ENCODE data around the gene NHLH1.

The NHLH1 gene

DNA sequence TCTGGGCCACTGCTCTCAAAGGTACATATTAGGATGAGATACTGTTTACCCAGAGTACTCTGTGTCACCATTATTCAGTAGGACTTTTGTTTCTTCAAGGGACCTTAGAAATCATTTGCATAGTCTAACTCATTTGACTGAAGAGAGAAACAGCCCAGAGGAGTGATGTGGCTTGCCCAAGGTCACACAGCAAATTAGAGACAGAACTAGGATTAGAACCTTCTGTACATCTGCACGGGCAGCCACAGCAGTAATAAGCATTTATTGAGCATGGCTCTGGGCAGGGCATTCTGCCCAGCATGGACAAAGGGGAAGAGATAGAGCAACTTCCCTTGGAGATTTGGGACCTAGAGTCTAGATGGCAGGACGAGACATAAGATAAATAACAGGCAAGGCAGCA lies 5.7 kb upstream of the NHLH1 start:
- Histone ChIP-seq H2AFZ (ENCODE audit: low read length) (no peak overlapping the region), H3K9me3 (ENCODE audit: low read length) (no peaks in the 10 kb centered on the region), H3K9ac (ENCODE audit: low read length) (no peak overlapping the region), H3K27ac (ENCODE audit: low read depth, low read length, poor library complexity, severe bottlenecking) (no peak overlapping the region), H3K36me3 (ENCODE audit: insufficient read depth, low read length) (peaks cover 47% of the 10 kb centered on the region), H3K4me2 (ENCODE audit: low read length) (no peak overlapping the region), H3F3A (ENCODE audit: insufficient read depth, low read length) (no peaks in the 10 kb centered on the region), H3K27me3 (ENCODE audit: insufficient read depth, low read length) (no peaks in the 10 kb centered on the region), H4K20me1 (ENCODE audit: insufficient read depth, low read length) (no peaks in the 10 kb centered on the region), H3K79me2 (ENCODE audit: insufficient read depth, low read length) (no peaks in the 10 kb centered on the region), H3K9me2 (ENCODE audit: low read depth, low read length) (no peaks in the 10 kb centered on the region), H3K4me1 (ENCODE audit: insufficient read depth, low read length, severe bottlenecking) (no peaks in the 10 kb centered on the region), H3K4me3 (ENCODE audit: low read depth, low read length, poor library complexity, severe bottlenecking) (no peak overlapping the region)
- TF ChIP-seq EZH2 (IDR thresholded peaks at IDR 0.05; ENCODE audit: borderline replicate concordance, low read length) = no peak

DNA sequence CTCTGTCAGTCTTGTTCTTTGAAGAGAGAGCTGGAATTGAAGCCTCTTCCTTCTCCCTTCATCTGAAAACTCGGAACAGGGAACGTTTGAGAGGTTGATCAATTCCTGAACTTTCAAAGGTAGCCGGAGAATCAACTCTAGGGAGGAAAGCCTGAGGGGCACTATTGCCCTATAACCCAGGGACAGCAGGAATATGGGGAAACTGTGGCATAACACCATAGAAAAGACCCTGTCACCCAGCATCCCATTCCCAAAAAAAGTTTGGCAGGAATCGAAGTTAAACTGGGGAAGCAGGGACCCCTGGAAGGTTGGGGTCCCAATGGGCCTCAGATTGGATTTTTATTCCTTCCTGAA lies 5.1 kb upstream of the NHLH1 start:
- Histone ChIP-seq H2AFZ (ENCODE audit: low read length) (no peak overlapping the region), H3F3A (ENCODE audit: insufficient read depth, low read length) (no peaks in the 10 kb centered on the region), H4K20me1 (ENCODE audit: insufficient read depth, low read length) (no peaks in the 10 kb centered on the region), H3K27ac (ENCODE audit: low read depth, low read length, poor library complexity, severe bottlenecking) (no peak overlapping the region), H3K4me2 (ENCODE audit: low read length) (no peak overlapping the region), H3K9ac (ENCODE audit: low read length) (no peak overlapping the region), H3K9me3 (ENCODE audit: low read length) (no peaks in the 10 kb centered on the region), H3K79me2 (ENCODE audit: insufficient read depth, low read length) (no peaks in the 10 kb centered on the region), H3K9me2 (ENCODE audit: low read depth, low read length) (no peaks in the 10 kb centered on the region), H3K36me3 (ENCODE audit: insufficient read depth, low read length) (peaks cover 41% of the 10 kb centered on the region), H3K4me1 (ENCODE audit: insufficient read depth, low read length, severe bottlenecking) (no peaks in the 10 kb centered on the region), H3K4me3 (ENCODE audit: low read depth, low read length, poor library complexity, severe bottlenecking) (no peak overlapping the region), H3K27me3 (ENCODE audit: insufficient read depth, low read length) (no peaks in the 10 kb centered on the region)
- TF ChIP-seq EZH2 (IDR thresholded peaks at IDR 0.05; ENCODE audit: borderline replicate concordance, low read length) = no peak
- TF ChIP-seq, protein P1, sequence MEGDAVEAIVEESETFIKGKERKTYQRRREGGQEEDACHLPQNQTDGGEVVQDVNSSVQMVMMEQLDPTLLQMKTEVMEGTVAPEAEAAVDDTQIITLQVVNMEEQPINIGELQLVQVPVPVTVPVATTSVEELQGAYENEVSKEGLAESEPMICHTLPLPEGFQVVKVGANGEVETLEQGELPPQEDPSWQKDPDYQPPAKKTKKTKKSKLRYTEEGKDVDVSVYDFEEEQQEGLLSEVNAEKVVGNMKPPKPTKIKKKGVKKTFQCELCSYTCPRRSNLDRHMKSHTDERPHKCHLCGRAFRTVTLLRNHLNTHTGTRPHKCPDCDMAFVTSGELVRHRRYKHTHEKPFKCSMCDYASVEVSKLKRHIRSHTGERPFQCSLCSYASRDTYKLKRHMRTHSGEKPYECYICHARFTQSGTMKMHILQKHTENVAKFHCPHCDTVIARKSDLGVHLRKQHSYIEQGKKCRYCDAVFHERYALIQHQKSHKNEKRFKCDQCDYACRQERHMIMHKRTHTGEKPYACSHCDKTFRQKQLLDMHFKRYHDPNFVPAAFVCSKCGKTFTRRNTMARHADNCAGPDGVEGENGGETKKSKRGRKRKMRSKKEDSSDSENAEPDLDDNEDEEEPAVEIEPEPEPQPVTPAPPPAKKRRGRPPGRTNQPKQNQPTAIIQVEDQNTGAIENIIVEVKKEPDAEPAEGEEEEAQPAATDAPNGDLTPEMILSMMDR (IDR thresholded peaks at IDR 0.05; ENCODE audit: low read length) = no peak

GRCh38 chr1:160362168-160362957 lies 4.5 kb upstream of the NHLH1 start:
- H3K4me1 ChIP-seq (ENCODE audit: insufficient read depth, low read length, severe bottlenecking) = no peaks in the 10 kb centered on the region
- H2AFZ ChIP-seq (ENCODE audit: low read length) = no peak overlapping the region
- no peak overlapping the region for H3K9ac ChIP-seq (ENCODE audit: low read length)
- H3K79me2 ChIP-seq (ENCODE audit: insufficient read depth, low read length) = no peaks in the 10 kb centered on the region
- no peaks in the 10 kb centered on the region for H4K20me1 ChIP-seq (ENCODE audit: insufficient read depth, low read length)
- no peak overlapping the region for H3K4me3 ChIP-seq (ENCODE audit: low read depth, low read length, poor library complexity, severe bottlenecking)
- no peak overlapping the region for H3K27ac ChIP-seq (ENCODE audit: low read depth, low read length, poor library complexity, severe bottlenecking)
- H3F3A ChIP-seq (ENCODE audit: insufficient read depth, low read length) = no peaks in the 10 kb centered on the region
- H3K9me2 ChIP-seq (ENCODE audit: low read depth, low read length) = no peaks in the 10 kb centered on the region
- no peaks in the 10 kb centered on the region for H3K9me3 ChIP-seq (ENCODE audit: low read length)
- TF ChIP-seq, protein P1 (IDR thresholded peaks at IDR 0.05; ENCODE audit: low read length) = no peak
- TF ChIP-seq EZH2 (IDR thresholded peaks at IDR 0.05; ENCODE audit: borderline replicate concordance, low read length) = no peak
- no peak overlapping the region for H3K4me2 ChIP-seq (ENCODE audit: low read length)
- H3K27me3 ChIP-seq (ENCODE audit: insufficient read depth, low read length) = no peaks in the 10 kb centered on the region
- peaks cover 36% of the 10 kb centered on the region for H3K36me3 ChIP-seq (ENCODE audit: insufficient read depth, low read length)

DNA sequence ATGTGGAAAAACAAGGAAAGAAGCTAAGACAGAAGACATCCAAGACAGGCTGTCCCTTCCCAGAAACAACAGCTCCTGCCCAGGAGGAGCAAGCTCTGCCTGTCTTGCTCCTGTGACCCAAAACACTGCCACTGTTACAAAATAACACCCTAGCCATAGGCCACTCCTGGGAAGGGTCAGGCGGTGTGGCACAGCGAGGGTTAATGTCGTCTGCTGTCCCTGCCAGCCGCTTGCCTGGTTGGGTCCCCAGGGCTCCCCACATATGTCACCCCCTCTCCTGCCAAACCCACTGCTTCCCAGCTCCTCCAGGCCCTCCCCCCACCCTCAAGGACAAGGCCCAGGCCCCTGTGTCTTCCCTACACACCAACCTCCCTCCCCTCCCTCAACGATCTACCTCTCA lies 3.9 kb upstream of the NHLH1 start:
- no peaks in the 10 kb centered on the region for H3K9me2 ChIP-seq (ENCODE audit: low read depth, low read length)
- H3K4me2 ChIP-seq (ENCODE audit: low read length) = no peak overlapping the region
- no peaks in the 10 kb centered on the region for H3F3A ChIP-seq (ENCODE audit: insufficient read depth, low read length)
- no peak overlapping the region for H2AFZ ChIP-seq (ENCODE audit: low read length)
- no peak overlapping the region for H3K4me3 ChIP-seq (ENCODE audit: low read depth, low read length, poor library complexity, severe bottlenecking)
- H3K27me3 ChIP-seq (ENCODE audit: insufficient read depth, low read length) = no peaks in the 10 kb centered on the region
- peaks cover 29% of the 10 kb centered on the region for H3K36me3 ChIP-seq (ENCODE audit: insufficient read depth, low read length)
- no peaks in the 10 kb centered on the region for H3K9me3 ChIP-seq (ENCODE audit: low read length)
- H3K4me1 ChIP-seq (ENCODE audit: insufficient read depth, low read length, severe bottlenecking) = no peaks in the 10 kb centered on the region
- H3K9ac ChIP-seq (ENCODE audit: low read length) = no peak overlapping the region
- H3K27ac ChIP-seq (ENCODE audit: low read depth, low read length, poor library complexity, severe bottlenecking) = no peak overlapping the region
- no peak for TF ChIP-seq EZH2 (IDR thresholded peaks at IDR 0.05; ENCODE audit: borderline replicate concordance, low read length)
- TF ChIP-seq, protein P1 (IDR thresholded peaks at IDR 0.05; ENCODE audit: low read length) = no peak
- H4K20me1 ChIP-seq (ENCODE audit: insufficient read depth, low read length) = no peaks in the 10 kb centered on the region
- H3K79me2 ChIP-seq (ENCODE audit: insufficient read depth, low read length) = no peaks in the 10 kb centered on the region

Measured in OCI-LY1 (cell line).